ENCODE results near the gene ERGIC1.

ERGIC1 gene

GRCh38 chr5:172864747-172865146 is 30.7 kb downstream of the ERGIC1 start:
- no peak for DNase-seq (ENCODE audit: low read depth, low spot score)

GRCh38 chr5:172866378-172866777 is 32.3 kb downstream of the ERGIC1 start:
- DNase-seq (ENCODE audit: low read depth, low spot score), result no peak

GRCh38 chr5:172866802-172867748 is 33.0 kb downstream of the ERGIC1 start:
- DNase-seq (ENCODE audit: low read depth, low spot score), result no peak

- DNase-seq (ENCODE audit: low read depth, low spot score), result no peak
These were observed 33.8 kb downstream of the ERGIC1 start for GRCh38 chr5:172867761-172868435.

- DNase-seq (ENCODE audit: low read depth, low spot score), result no peak
These were observed 34.4 kb downstream of the ERGIC1 start for GRCh38 chr5:172868436-172868923.

- DNase-seq (ENCODE audit: low read depth, low spot score), result no peak
These were observed 35.0 kb downstream of the ERGIC1 start for GRCh38 chr5:172868924-172869591.

- DNase-seq (ENCODE audit: low read depth, low spot score), result no peak
These were observed 35.6 kb downstream of the ERGIC1 start for GRCh38 chr5:172869691-172870090.

GRCh38 chr5:172870291-172870714 is 36.3 kb downstream of the ERGIC1 start:
- no peak for DNase-seq (ENCODE audit: low read depth, low spot score)

- DNase-seq (ENCODE audit: low read depth, low spot score), result no peak
These were observed 36.8 kb downstream of the ERGIC1 start for GRCh38 chr5:172870715-172871461.

- no peak for DNase-seq (ENCODE audit: low read depth, low spot score)
These were observed 37.5 kb downstream of the ERGIC1 start for GRCh38 chr5:172871536-172871935.

- DNase-seq (ENCODE audit: low read depth, low spot score), result no peak
These were observed 37.9 kb downstream of the ERGIC1 start for GRCh38 chr5:172871982-172872381.

- DNase-seq (ENCODE audit: low read depth, low spot score), result no peak
These were observed 39.0 kb downstream of the ERGIC1 start for GRCh38 chr5:172872997-172873491.

GRCh38 chr5:172873513-172873912 is 39.5 kb downstream of the ERGIC1 start:
- DNase-seq (ENCODE audit: low read depth, low spot score), result no peak

- no peak for DNase-seq (ENCODE audit: low read depth, low spot score)
These were observed 40.8 kb downstream of the ERGIC1 start for GRCh38 chr5:172874647-172875504.

GRCh38 chr5:172875505-172876279 is 41.6 kb downstream of the ERGIC1 start:
- no peak for DNase-seq (ENCODE audit: low read depth, low spot score)

- no peak for DNase-seq (ENCODE audit: low read depth, low spot score)
These were observed 42.5 kb downstream of the ERGIC1 start for GRCh38 chr5:172876578-172876977.

- no peak for DNase-seq (ENCODE audit: low read depth, low spot score)
These were observed 43.6 kb downstream of the ERGIC1 start for GRCh38 chr5:172877466-172878260.

GRCh38 chr5:172878585-172878932 is 44.5 kb downstream of the ERGIC1 start:
- DNase-seq (ENCODE audit: low read depth, low spot score), result no peak
